ENCODE data around the gene RTKN. TPM values are rescaled to one million over a fixed set of nuclear protein-coding genes. Genes with fewer than 3 reads are reported as not detected.

RTKN gene
- polyA plus RNA-seq, 1 donor from 2014 or later = 4.9 TPM

- H3K4me3 ChIP-seq (ENCODE audit: low read length) = no peak overlapping the region
- no peak overlapping the region for H3K4me2 ChIP-seq (ENCODE audit: low read length)
- H3K79me2 ChIP-seq (replicated peaks; ENCODE audit: insufficient read depth, low read length) = no peaks in the 10 kb centered on the region
- H3K36me3 ChIP-seq (ENCODE audit: insufficient read depth, low read length) = no peaks in the 10 kb centered on the region
- no peak for TF ChIP-seq RAD21 (conservative IDR thresholded peaks at IDR 0.05)
- TF ChIP-seq MXI1 (conservative IDR thresholded peaks at IDR 0.05; ENCODE audit: poor library complexity, severe bottlenecking) = no peak
- TF ChIP-seq TAF1 (IDR thresholded peaks at IDR 0.05; ENCODE audit: low read depth) = no peak
- no peak for TF ChIP-seq EZH2 (IDR thresholded peaks at IDR 0.05; ENCODE audit: borderline replicate concordance, insufficient read depth, low read length, poor library complexity, severe bottlenecking)
- TF ChIP-seq REST (IDR thresholded peaks at IDR 0.05; ENCODE audit: borderline replicate concordance) = no peak
- TF ChIP-seq POLR2AphosphoS5 (IDR thresholded peaks at IDR 0.05) = no peak
- TF ChIP-seq SMC3 (conservative IDR thresholded peaks at IDR 0.05; ENCODE audit: poor library complexity) = no peak
- TF ChIP-seq CTCF (IDR thresholded peaks at IDR 0.05; ENCODE audit: poor library complexity, severe bottlenecking) = no peak
- TF ChIP-seq EP300 (conservative IDR thresholded peaks at IDR 0.05; ENCODE audit: poor library complexity, severe bottlenecking) = no peak
- H3K27ac ChIP-seq (ENCODE audit: low read length) = no peak overlapping the region
- no peaks in the 10 kb centered on the region for H3K9me2 ChIP-seq (ENCODE audit: insufficient read depth, low read length)
- no peaks in the 10 kb centered on the region for H3K27me3 ChIP-seq (ENCODE audit: insufficient read depth, low read depth, low read length)
- H4K20me1 ChIP-seq (ENCODE audit: insufficient read depth) = no peaks in the 10 kb centered on the region
- no peaks in the 10 kb centered on the region for H3F3A ChIP-seq (ENCODE audit: insufficient read depth, low read length, poor library complexity, severe bottlenecking)
- no peak overlapping the region for H3K9ac ChIP-seq (ENCODE audit: low read length)
- H2AFZ ChIP-seq (ENCODE audit: low read depth, low read length) = no peak overlapping the region
- no peaks in the 10 kb centered on the region for H3K9me3 ChIP-seq (ENCODE audit: low read length)
These were observed 28.6 kb downstream of the RTKN start for GRCh38 chr2:74413001-74413698.

- Histone ChIP-seq H3K27ac (ENCODE audit: low read length) (no peak overlapping the region), H3K4me3 (ENCODE audit: low read length) (no peak overlapping the region), H2AFZ (ENCODE audit: low read depth, low read length) (no peak overlapping the region), H3K27me3 (ENCODE audit: insufficient read depth, low read depth, low read length) (no peaks in the 10 kb centered on the region), H3K9me3 (ENCODE audit: low read length) (no peaks in the 10 kb centered on the region), H3K36me3 (ENCODE audit: insufficient read depth, low read length) (no peaks in the 10 kb centered on the region), H4K20me1 (ENCODE audit: insufficient read depth) (no peaks in the 10 kb centered on the region), H3K9ac (ENCODE audit: low read length) (no peak overlapping the region), H3K4me2 (ENCODE audit: low read length) (no peak overlapping the region), H3K9me2 (ENCODE audit: insufficient read depth, low read length) (no peaks in the 10 kb centered on the region), H3K79me2 (replicated peaks; ENCODE audit: insufficient read depth, low read length) (no peaks in the 10 kb centered on the region), H3F3A (ENCODE audit: insufficient read depth, low read length, poor library complexity, severe bottlenecking) (no peaks in the 10 kb centered on the region)
- no peak for TF ChIP-seq EZH2 (IDR thresholded peaks at IDR 0.05; ENCODE audit: borderline replicate concordance, insufficient read depth, low read length, poor library complexity, severe bottlenecking)
These were observed 34.1 kb downstream of the RTKN start for GRCh38 chr2:74407682-74408081.
